ENCODE data around the gene INO80D.

- TF ChIP-seq, protein P1, sequence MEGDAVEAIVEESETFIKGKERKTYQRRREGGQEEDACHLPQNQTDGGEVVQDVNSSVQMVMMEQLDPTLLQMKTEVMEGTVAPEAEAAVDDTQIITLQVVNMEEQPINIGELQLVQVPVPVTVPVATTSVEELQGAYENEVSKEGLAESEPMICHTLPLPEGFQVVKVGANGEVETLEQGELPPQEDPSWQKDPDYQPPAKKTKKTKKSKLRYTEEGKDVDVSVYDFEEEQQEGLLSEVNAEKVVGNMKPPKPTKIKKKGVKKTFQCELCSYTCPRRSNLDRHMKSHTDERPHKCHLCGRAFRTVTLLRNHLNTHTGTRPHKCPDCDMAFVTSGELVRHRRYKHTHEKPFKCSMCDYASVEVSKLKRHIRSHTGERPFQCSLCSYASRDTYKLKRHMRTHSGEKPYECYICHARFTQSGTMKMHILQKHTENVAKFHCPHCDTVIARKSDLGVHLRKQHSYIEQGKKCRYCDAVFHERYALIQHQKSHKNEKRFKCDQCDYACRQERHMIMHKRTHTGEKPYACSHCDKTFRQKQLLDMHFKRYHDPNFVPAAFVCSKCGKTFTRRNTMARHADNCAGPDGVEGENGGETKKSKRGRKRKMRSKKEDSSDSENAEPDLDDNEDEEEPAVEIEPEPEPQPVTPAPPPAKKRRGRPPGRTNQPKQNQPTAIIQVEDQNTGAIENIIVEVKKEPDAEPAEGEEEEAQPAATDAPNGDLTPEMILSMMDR (conservative IDR thresholded peaks at IDR 0.05; ENCODE audit: low read depth in 2 of 2), result peak in 1 of 2 experiments; percentile 16; a peak in 2 of 4 replicates
- no peak for TF ChIP-seq EZH2 (IDR thresholded peaks at IDR 0.05; ENCODE audit: low read depth, unreplicated experiment)
- TF ChIP-seq, protein P2, sequence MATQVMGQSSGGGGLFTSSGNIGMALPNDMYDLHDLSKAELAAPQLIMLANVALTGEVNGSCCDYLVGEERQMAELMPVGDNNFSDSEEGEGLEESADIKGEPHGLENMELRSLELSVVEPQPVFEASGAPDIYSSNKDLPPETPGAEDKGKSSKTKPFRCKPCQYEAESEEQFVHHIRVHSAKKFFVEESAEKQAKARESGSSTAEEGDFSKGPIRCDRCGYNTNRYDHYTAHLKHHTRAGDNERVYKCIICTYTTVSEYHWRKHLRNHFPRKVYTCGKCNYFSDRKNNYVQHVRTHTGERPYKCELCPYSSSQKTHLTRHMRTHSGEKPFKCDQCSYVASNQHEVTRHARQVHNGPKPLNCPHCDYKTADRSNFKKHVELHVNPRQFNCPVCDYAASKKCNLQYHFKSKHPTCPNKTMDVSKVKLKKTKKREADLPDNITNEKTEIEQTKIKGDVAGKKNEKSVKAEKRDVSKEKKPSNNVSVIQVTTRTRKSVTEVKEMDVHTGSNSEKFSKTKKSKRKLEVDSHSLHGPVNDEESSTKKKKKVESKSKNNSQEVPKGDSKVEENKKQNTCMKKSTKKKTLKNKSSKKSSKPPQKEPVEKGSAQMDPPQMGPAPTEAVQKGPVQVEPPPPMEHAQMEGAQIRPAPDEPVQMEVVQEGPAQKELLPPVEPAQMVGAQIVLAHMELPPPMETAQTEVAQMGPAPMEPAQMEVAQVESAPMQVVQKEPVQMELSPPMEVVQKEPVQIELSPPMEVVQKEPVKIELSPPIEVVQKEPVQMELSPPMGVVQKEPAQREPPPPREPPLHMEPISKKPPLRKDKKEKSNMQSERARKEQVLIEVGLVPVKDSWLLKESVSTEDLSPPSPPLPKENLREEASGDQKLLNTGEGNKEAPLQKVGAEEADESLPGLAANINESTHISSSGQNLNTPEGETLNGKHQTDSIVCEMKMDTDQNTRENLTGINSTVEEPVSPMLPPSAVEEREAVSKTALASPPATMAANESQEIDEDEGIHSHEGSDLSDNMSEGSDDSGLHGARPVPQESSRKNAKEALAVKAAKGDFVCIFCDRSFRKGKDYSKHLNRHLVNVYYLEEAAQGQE (IDR thresholded peaks at IDR 0.05; ENCODE audit: unreplicated experiment), result no peak
- no peak for TF ChIP-seq CREB1 (CRISPR knock-in tag; IDR thresholded peaks at IDR 0.05; ENCODE audit: low read depth)
- TF ChIP-seq POLR2AphosphoS5 (IDR thresholded peaks at IDR 0.05; ENCODE audit: low read depth), result no peak
- no peak for TF ChIP-seq EZH2phosphoT487 (IDR thresholded peaks at IDR 0.05; ENCODE audit: unreplicated experiment)
- no peak for TF ChIP-seq JUNB (IDR thresholded peaks at IDR 0.05; ENCODE audit: unreplicated experiment)
- no peak for TF ChIP-seq ZNF114 (CRISPR knock-in tag; IDR thresholded peaks at IDR 0.05)
- TF ChIP-seq, protein P3, sequence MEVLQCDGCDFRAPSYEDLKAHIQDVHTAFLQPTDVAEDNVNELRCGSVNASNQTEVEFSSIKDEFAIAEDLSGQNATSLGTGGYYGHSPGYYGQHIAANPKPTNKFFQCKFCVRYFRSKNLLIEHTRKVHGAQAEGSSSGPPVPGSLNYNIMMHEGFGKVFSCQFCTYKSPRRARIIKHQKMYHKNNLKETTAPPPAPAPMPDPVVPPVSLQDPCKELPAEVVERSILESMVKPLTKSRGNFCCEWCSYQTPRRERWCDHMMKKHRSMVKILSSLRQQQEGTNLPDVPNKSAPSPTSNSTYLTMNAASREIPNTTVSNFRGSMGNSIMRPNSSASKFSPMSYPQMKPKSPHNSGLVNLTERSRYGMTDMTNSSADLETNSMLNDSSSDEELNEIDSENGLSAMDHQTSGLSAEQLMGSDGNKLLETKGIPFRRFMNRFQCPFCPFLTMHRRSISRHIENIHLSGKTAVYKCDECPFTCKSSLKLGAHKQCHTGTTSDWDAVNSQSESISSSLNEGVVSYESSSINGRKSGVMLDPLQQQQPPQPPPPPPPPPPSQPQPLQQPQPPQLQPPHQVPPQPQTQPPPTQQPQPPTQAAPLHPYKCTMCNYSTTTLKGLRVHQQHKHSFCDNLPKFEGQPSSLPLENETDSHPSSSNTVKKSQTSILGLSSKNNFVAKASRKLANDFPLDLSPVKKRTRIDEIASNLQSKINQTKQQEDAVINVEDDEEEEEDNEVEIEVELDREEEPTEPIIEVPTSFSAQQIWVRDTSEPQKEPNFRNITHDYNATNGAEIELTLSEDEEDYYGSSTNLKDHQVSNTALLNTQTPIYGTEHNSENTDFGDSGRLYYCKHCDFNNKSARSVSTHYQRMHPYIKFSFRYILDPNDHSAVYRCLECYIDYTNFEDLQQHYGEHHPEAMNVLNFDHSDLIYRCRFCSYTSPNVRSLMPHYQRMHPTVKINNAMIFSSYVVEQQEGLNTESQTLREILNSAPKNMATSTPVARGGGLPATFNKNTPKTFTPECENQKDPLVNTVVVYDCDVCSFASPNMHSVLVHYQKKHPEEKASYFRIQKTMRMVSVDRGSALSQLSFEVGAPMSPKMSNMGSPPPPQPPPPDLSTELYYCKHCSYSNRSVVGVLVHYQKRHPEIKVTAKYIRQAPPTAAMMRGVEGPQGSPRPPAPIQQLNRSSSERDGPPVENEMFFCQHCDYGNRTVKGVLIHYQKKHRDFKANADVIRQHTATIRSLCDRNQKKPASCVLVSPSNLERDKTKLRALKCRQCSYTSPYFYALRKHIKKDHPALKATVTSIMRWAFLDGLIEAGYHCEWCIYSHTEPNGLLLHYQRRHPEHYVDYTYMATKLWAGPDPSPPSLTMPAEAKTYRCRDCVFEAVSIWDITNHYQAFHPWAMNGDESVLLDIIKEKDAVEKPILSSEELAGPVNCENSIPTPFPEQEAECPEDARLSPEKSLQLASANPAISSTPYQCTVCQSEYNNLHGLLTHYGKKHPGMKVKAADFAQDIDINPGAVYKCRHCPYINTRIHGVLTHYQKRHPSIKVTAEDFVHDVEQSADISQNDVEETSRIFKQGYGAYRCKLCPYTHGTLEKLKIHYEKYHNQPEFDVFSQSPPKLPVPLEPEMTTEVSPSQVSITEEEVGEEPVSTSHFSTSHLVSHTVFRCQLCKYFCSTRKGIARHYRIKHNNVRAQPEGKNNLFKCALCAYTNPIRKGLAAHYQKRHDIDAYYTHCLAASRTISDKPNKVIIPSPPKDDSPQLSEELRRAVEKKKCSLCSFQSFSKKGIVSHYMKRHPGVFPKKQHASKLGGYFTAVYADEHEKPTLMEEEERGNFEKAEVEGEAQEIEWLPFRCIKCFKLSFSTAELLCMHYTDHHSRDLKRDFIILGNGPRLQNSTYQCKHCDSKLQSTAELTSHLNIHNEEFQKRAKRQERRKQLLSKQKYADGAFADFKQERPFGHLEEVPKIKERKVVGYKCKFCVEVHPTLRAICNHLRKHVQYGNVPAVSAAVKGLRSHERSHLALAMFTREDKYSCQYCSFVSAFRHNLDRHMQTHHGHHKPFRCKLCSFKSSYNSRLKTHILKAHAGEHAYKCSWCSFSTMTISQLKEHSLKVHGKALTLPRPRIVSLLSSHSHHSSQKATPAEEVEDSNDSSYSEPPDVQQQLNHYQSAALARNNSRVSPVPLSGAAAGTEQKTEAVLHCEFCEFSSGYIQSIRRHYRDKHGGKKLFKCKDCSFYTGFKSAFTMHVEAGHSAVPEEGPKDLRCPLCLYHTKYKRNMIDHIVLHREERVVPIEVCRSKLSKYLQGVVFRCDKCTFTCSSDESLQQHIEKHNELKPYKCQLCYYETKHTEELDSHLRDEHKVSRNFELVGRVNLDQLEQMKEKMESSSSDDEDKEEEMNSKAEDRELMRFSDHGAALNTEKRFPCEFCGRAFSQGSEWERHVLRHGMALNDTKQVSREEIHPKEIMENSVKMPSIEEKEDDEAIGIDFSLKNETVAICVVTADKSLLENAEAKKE (CRISPR knock-in tag; IDR thresholded peaks at IDR 0.05), result no peak
- TF ChIP-seq ETS1 (IDR thresholded peaks at IDR 0.05), result no peak
- TF ChIP-seq NANOG (IDR thresholded peaks at IDR 0.05; ENCODE audit: borderline replicate concordance), result no peak
Observed at GRCh38 chr2:206023183-206023582, 62.8 kb downstream of the INO80D start.

Data from GM23338 (cell line).